Skin of body (tissue), 2 donors: ENCODE data around the gene ENPP1. TPM values are rescaled to one million over a fixed set of nuclear protein-coding genes. Genes with fewer than 3 reads are reported as not detected.

Experiments used
- small RNA-seq: library from RNA; depleted of rRNA; stranded (forward); fragments of <200 nt; gene quantifications from one replicate; pipeline ENCODE3, GENCODE V24; 2014; ENCODE audit warnings: low replicate concordance
- total RNA-seq: library from RNA; depleted of rRNA; stranded (reverse); fragments of >200 nt; gene quantifications from one replicate; pipeline ENCODE4 v1.2.3, GENCODE V29; 2014

ENPP1 gene
- total RNA-seq, 1 donor from 2014 or later, result 16.2 TPM

Small RNA genes within 50 kb of the gene (small RNA-seq; reads per million reads assigned to genes)
- not detected for gene MIR548H5
- not detected for gene SELENOKP2

Other genes starting within 250 kb of the ENPP1 start
- 23.9 TPM for gene ARG1, start 234.8 kb upstream of the ENPP1 start, total RNA-seq
- 41.1 TPM for gene MED23, start 179.8 kb upstream of the ENPP1 start, total RNA-seq
- 2.0 TPM for gene ENPP3, start 170.7 kb upstream of the ENPP1 start, total RNA-seq
- not detected for gene OR2A4, start 106.6 kb upstream of the ENPP1 start, total RNA-seq
- not detected for gene CTAGE9, start 97.0 kb upstream of the ENPP1 start, total RNA-seq
- 83.1 TPM for gene CCN2, start 143.4 kb downstream of the ENPP1 start, total RNA-seq